NCI-H345 treated with DMSO at 0.1 percent for 48 hours (cell line): Measurements from ENCODE around the gene MELK.

Experiments used
- DNase-seq: peaks from one replicate; lab custom pipeline; 2025; ENCODE audit not compliant: unreplicated experiment; lab: John Stamatoyannopoulos, UW

MELK gene

GRCh38 chr9:36576866-36577265, 4.2 kb downstream of the MELK start:
- no peak for DNase-seq

- no peak for DNase-seq
Measured at GRCh38 chr9:36584620-36585460, 12.1 kb downstream of the MELK start.

- DNase-seq = no peak
Measured at GRCh38 chr9:36590231-36590630, 17.5 kb downstream of the MELK start.

- DNase-seq = no peak
Measured at GRCh38 chr9:36592801-36593583, 20.3 kb downstream of the MELK start.

- no peak for DNase-seq
Measured at GRCh38 chr9:36594213-36594612, 21.5 kb downstream of the MELK start.

- no peak for DNase-seq
Measured at GRCh38 chr9:36597412-36598178, 24.9 kb downstream of the MELK start.

- DNase-seq = no peak
Measured at GRCh38 chr9:36598273-36598672, 25.6 kb downstream of the MELK start.

- no peak for DNase-seq
Measured at GRCh38 chr9:36603006-36603405, 30.3 kb downstream of the MELK start.

GRCh38 chr9:36609306-36609705, 36.6 kb downstream of the MELK start:
- no peak for DNase-seq

GRCh38 chr9:36622121-36622520, 49.4 kb downstream of the MELK start:
- DNase-seq = no peak

- no peak for DNase-seq
Measured at GRCh38 chr9:36623280-36623679, 50.6 kb downstream of the MELK start.

- no peak for DNase-seq
Measured at GRCh38 chr9:36625006-36625615, 52.4 kb downstream of the MELK start.

GRCh38 chr9:36632892-36633291, 60.2 kb downstream of the MELK start:
- DNase-seq = no peak

- DNase-seq = no peak
Measured at GRCh38 chr9:36637491-36638270, 65.0 kb downstream of the MELK start.

GRCh38 chr9:36640771-36641381, 68.2 kb downstream of the MELK start:
- DNase-seq = no peak

- DNase-seq = no peak
Measured at GRCh38 chr9:36642817-36643216, 70.1 kb downstream of the MELK start.

- DNase-seq = no peak
Measured at GRCh38 chr9:36656842-36657241, 84.1 kb downstream of the MELK start.

- no peak for DNase-seq
Measured at GRCh38 chr9:36659500-36659899, 86.8 kb downstream of the MELK start.

- DNase-seq = no peak
Measured at GRCh38 chr9:36664806-36665205, 92.1 kb downstream of the MELK start.

GRCh38 chr9:36665387-36665786, 92.7 kb downstream of the MELK start:
- DNase-seq = no peak
